ENCODE measurements around the gene BAZ1A.
A peak's percentile ranks its signal among the peaks of the same experiment; 100 is the strongest.

BAZ1A gene

DNA sequence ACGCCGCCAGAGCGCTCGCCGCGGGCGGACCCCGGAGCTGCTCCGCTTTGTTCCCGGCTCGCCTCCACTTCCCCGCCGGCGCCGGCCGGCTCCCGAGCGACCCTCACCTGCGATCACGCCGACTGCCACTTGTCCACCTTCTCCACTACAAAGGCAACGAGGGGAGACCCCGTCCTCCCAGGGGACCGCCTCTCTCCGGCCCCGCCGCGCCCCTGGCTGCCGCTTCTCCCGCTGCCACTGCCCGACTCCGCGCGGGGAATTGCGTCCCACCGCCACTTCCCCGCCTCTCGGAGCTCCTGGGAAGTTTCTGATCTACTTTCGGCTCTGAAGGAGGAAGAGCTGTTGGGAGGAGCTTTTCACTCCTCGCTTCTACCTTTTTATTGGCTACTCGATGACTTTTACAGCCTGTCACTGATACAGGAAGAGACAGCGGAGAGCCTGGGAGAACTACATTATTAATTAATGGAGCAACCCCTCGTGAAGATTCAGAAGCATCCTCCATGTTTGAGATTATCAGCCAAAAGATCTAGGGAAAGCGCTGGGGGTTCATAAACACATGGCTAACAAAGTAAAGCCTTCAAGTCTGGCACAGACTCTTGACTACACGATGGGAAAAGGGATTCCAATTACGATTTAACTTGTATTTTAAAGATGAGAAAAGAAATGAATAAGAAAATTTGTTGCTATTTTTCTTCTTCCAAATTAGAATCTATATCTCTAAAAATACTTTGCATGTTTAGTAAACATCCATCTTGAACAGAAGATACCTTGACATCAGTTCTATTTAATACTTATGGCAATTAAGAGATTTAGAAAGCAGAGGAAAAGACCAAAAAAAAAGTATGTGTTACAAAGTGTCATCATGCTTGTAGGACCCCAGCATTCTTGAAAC is at the start of gene BAZ1A:
TSS of gene BAZ1A (minus strand) at position 330 of the 892 bp plus-strand sequence. CDS start 756 bp downstream, outside the sequence.
- DNase-seq (ENCODE audit: low read depth in 2 of 3, low spot score in 2 of 3) = peak; percentile 27 to 49 (median 33)

DNA sequence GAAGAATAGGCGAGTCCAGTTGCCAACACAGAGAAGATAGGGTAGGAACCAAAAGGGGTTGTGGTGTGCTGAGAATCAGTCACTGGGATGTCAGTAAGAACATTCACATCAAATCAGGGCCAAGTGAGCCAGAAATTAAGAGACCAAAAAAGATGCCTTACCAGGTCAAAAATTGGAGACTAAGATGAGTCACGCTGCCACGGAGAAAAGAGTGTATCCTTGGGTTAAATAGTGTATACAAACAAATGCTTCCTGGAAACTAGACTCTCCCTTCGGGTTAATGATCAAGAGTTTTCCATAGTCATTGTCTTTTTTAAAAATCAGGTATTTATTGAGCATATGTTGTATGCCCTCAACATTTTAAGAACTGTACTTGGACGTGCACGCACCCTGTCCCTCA is 45.2 kb upstream of the BAZ1A start:
- DNase-seq (ENCODE audit: low read depth in 2 of 3, low spot score in 2 of 3) = no peak

DNA sequence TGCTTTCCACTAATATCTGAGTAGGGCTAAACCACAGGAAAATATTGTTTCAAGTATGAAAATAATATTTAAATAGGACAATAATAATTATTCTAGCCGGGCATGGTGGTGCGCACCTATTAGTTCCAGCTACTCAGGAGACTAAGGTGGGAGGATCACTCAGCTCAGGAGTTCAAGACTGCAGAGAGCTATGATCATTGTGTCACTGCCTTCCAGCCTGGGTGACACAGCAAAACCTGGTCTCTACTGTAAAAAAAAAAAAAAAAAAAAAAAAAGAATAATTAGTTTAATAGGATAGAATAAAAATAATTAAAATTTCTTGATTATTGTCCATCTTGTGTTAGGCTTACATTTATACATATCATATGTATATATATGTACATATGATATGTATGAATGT is 38.5 kb upstream of the BAZ1A start:
- no peak for DNase-seq (ENCODE audit: low read depth in 2 of 3, low spot score in 2 of 3)

DNA sequence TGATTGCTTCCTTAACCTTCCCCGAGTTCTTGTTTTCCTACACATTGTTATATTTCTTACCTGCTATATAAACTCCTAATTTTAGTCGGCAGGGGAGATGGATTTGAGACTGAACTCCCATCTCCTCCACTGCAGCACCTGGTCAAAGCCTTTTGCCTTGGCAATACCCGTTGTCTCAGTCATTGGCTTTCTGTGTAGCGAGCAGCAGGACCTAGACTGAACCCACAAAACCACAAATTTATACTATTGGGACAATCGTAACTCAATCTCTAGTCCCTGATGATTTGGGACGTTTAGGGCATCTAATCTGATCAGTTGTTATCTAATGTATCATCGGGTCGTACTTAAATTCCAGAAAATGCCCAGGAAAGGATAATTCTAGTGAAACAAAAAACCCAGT is 37.8 kb upstream of the BAZ1A start:
- no peak for DNase-seq (ENCODE audit: low read depth in 2 of 3, low spot score in 2 of 3)

GRCh38 chr14:34912182-34912581 is 37.0 kb upstream of the BAZ1A start:
- DNase-seq (ENCODE audit: low read depth in 2 of 3, low spot score in 2 of 3) = no peak

DNA sequence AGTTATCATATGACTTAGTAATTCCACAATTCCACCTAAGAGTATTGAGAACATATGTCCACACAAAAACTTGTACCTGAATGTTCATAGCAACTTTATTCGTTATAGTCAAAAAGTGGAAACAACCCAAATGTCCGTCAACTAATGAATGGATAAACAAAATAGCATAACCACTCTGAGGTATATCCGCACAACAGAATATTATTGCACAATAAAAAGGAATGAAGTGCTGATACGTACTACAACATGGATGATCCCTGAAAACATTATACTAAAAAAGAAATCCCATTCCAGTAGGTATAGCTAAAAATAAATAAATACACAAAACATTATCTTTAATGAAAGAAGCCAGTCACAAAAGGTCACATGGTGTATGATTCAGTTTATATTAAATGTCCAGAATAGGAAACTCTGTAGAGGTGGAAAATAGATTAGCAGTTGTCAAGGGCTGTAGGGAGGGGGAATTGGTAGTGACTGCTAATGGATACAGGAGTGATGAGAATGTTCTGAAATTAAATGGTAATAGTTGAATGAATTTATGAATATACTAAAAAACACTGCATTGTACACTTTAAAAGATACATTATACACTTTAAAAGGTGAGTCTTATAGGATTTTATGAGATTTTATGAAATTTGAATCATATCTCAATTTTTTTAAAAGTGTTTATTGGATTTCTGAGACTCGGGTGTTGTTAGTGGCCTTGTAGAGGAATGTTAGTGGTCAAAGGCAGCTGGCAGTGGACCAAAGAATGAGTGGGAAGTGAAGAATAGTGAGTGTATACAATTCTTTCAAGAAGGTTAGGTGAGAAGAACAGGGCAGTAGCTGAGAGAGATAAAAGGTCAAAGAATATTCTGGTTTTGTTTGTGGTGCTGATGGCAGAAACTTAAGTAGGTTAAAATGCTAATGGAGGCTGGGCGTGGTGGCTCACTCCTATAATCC is 36.3 kb upstream of the BAZ1A start:
- DNase-seq (ENCODE audit: low read depth in 2 of 3, low spot score in 2 of 3) = no peak

- no peak for DNase-seq (ENCODE audit: low read depth in 2 of 3, low spot score in 2 of 3)
Measured at GRCh38 chr14:34906287-34906686, 31.1 kb upstream of the BAZ1A start.

- no peak for DNase-seq (ENCODE audit: low read depth in 2 of 3, low spot score in 2 of 3)
Measured at GRCh38 chr14:34895277-34895676, 20.1 kb upstream of the BAZ1A start.

- no peak for DNase-seq (ENCODE audit: low read depth in 2 of 3, low spot score in 2 of 3)
Measured at GRCh38 chr14:34890937-34891336, 15.8 kb upstream of the BAZ1A start.

- no peak for DNase-seq (ENCODE audit: low read depth in 2 of 3, low spot score in 2 of 3)
Measured at GRCh38 chr14:34888186-34888585, 13.0 kb upstream of the BAZ1A start.

GRCh38 chr14:34883954-34884353 is 8.8 kb upstream of the BAZ1A start:
- DNase-seq (ENCODE audit: low read depth in 2 of 3, low spot score in 2 of 3) = no peak

DNA sequence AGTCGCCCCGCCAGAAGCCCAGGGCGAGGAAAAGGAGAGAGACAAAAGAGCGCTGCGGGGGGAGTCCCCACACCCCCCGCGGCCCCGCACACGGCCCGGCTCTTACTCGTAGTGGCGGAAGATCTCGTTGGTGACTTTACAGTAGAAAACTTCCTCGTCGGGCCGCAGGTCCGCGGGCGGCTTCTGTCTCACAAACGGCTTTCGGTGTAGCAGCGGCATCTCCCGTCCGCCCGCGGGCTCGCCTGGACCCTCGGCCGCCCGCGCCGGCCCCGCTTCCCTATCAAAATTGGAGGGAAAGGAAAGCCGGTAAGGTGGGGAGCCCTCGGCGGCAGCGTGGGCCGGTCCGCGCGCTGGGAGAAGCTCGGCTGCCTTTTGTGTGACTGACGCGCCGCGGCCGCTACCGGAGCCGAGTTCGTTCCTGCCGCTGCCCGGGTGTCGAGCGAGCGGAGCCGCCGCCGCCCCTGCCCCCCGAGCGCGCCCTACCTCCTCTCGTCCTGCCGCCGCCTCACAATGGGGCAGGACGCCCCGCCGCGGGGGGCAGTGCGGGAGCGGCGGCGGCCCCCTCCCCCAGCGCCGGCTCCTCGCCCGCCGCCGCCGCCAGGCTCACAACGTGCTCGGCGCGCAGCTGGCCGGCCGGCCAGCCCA is 652 bp downstream of the BAZ1A start:
- peak; percentile 28 to 42 (median 33) for DNase-seq (ENCODE audit: low read depth in 2 of 3, low spot score in 2 of 3)

GRCh38 chr14:34873589-34874385 is 1.4 kb downstream of the BAZ1A start:
- DNase-seq (ENCODE audit: low read depth in 2 of 3, low spot score in 2 of 3) = peak; percentile 71 to 74 (median 72)

- DNase-seq (ENCODE audit: low read depth in 2 of 3, low spot score in 2 of 3) = no peak
Measured at GRCh38 chr14:34872822-34873588, 2.2 kb downstream of the BAZ1A start.

- DNase-seq (ENCODE audit: low read depth in 2 of 3, low spot score in 2 of 3) = no peak
Measured at GRCh38 chr14:34867199-34867598, 8.0 kb downstream of the BAZ1A start.

- DNase-seq (ENCODE audit: low read depth in 2 of 3, low spot score in 2 of 3) = no peak
Measured at GRCh38 chr14:34865889-34866574, 9.1 kb downstream of the BAZ1A start.

DNA sequence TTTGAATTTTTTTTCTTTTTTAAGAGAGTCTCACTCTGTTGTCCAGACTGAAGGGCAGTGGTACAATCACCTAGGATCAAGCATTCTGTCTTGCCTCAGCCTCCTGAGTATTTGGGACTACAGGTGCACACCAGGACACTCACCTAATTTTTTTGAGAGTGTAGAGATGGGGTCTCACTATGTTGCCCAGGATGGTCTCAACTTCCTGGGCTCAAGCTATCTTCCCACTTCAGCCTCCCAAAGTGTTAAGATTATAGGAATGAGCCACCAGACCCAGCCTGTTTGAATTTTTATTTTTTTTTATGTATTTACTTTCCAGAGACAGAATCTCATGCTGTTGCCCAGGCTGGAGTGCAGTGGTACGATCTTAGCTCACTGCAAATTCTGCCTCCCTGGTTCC is 11.3 kb downstream of the BAZ1A start:
- no peak for DNase-seq (ENCODE audit: low read depth in 2 of 3, low spot score in 2 of 3)

DNA sequence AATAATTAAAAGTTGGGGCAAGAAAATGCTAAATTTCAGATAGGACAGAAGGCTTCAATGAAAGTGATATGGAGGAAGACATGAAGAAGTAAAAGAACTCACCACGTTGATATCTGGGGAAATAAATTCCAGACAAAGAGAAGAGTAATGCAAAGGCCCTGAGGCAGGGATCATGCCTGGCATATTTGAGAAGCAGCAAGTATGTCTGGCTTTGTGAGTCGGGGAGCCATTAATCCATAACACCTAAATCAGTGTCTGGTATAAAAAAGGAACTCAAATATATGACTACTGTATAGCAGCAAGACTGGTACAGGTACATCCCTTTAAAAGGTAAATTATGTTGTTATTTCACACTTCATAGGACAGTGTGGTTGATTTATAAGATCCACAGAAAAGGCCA is 16.4 kb downstream of the BAZ1A start:
- DNase-seq (ENCODE audit: low read depth in 2 of 3, low spot score in 2 of 3) = no peak
